ENCODE measurements around the gene PSTK.

Gene PSTK

GRCh38 chr10:123021517-123021916 is 41.3 kb downstream of the PSTK start:
- DNase-seq (no peak), ATAC-seq (no peak)
- no peak overlapping the region for H3K4me3 Mint-ChIP-seq

GRCh38 chr10:123024540-123024939 is 44.3 kb downstream of the PSTK start:
- Mint-ChIP-seq H3K27me3 (no peaks in the 10 kb centered on the region), H3K27ac (no peak overlapping the region), H3K36me3 (ENCODE audit: low read depth) (no peaks in the 10 kb centered on the region), H3K4me1 (no peaks in the 10 kb centered on the region), H3K9me3 (no peaks in the 10 kb centered on the region), H3K4me3 (no peak overlapping the region)
- ATAC-seq (no peak), DNase-seq (no peak)

More at GRCh38 chr10:123021517-123021916, 41.3 kb downstream of the PSTK start:
- H3K4me1 Mint-ChIP-seq: no peaks in the 10 kb centered on the region
- no peak overlapping the region for H3K27ac Mint-ChIP-seq
- H3K36me3 Mint-ChIP-seq (ENCODE audit: low read depth): peaks cover 4% of the 10 kb centered on the region
- no peaks in the 10 kb centered on the region for H3K9me3 Mint-ChIP-seq
- H3K27me3 Mint-ChIP-seq: no peaks in the 10 kb centered on the region

GRCh38 chr10:123026302-123026701 is 46.1 kb downstream of the PSTK start:
- DNase-seq: no peak

GRCh38 chr10:123027861-123028260 is 47.7 kb downstream of the PSTK start:
- no peaks in the 10 kb centered on the region for H3K27me3 Mint-ChIP-seq
- H3K4me1 Mint-ChIP-seq: no peaks in the 10 kb centered on the region
- no peak for DNase-seq
- no peak overlapping the region for H3K27ac Mint-ChIP-seq
- H3K4me3 Mint-ChIP-seq: no peak overlapping the region
- no peak for ATAC-seq
- no peaks in the 10 kb centered on the region for H3K9me3 Mint-ChIP-seq
- no peaks in the 10 kb centered on the region for H3K36me3 Mint-ChIP-seq (ENCODE audit: low read depth)

More at GRCh38 chr10:123026302-123026701, 46.1 kb downstream of the PSTK start:
- Mint-ChIP-seq H3K27ac (no peak overlapping the region), H3K4me1 (no peaks in the 10 kb centered on the region), H3K4me3 (no peak overlapping the region), H3K9me3 (no peaks in the 10 kb centered on the region), H3K36me3 (ENCODE audit: low read depth) (no peaks in the 10 kb centered on the region), H3K27me3 (no peaks in the 10 kb centered on the region)
- ATAC-seq: no peak

GRCh38 chr10:123031124-123031523 is 50.9 kb downstream of the PSTK start:
- Mint-ChIP-seq H3K4me3 (no peak overlapping the region), H3K4me1 (no peaks in the 10 kb centered on the region), H3K27ac (no peak overlapping the region), H3K36me3 (ENCODE audit: low read depth) (peaks cover 4% of the 10 kb centered on the region), H3K9me3 (no peaks in the 10 kb centered on the region), H3K27me3 (no peaks in the 10 kb centered on the region)
- no peak for ATAC-seq
- no peak for DNase-seq

GRCh38 chr10:123034332-123034731 is 54.1 kb downstream of the PSTK start:
- no peaks in the 10 kb centered on the region for H3K9me3 Mint-ChIP-seq
- H3K4me3 Mint-ChIP-seq: no peak overlapping the region

GRCh38 chr10:123035467-123036086 is 55.4 kb downstream of the PSTK start:
- peaks cover 6% of the 10 kb centered on the region for H3K4me1 Mint-ChIP-seq
- H3K9me3 Mint-ChIP-seq: no peaks in the 10 kb centered on the region
- no peaks in the 10 kb centered on the region for H3K27me3 Mint-ChIP-seq
- no peak overlapping the region for H3K27ac Mint-ChIP-seq
- ATAC-seq (no peak), DNase-seq (no peak)
- peaks cover 4% of the 10 kb centered on the region for H3K36me3 Mint-ChIP-seq (ENCODE audit: low read depth)
- H3K4me3 Mint-ChIP-seq: no peak overlapping the region

More at GRCh38 chr10:123034332-123034731, 54.1 kb downstream of the PSTK start:
- Mint-ChIP-seq H3K27me3 (no peaks in the 10 kb centered on the region), H3K27ac (no peak overlapping the region), H3K36me3 (ENCODE audit: low read depth) (peaks cover 4% of the 10 kb centered on the region), H3K4me1 (peaks cover 6% of the 10 kb centered on the region)
- ATAC-seq (no peak), DNase-seq (no peak)

- ATAC-seq: no peak
- DNase-seq: no peak
- H3K36me3 Mint-ChIP-seq (ENCODE audit: low read depth): peaks cover 6% of the 10 kb centered on the region
- no peaks in the 10 kb centered on the region for H3K9me3 Mint-ChIP-seq
- H3K4me1 Mint-ChIP-seq: peaks cover 6% of the 10 kb centered on the region
- no peak overlapping the region for H3K4me3 Mint-ChIP-seq
- H3K27ac Mint-ChIP-seq: no peak overlapping the region
- H3K27me3 Mint-ChIP-seq: no peaks in the 10 kb centered on the region
Measured at GRCh38 chr10:123038782-123039631, 58.8 kb downstream of the PSTK start.

GRCh38 chr10:123039632-123039930 is 59.4 kb downstream of the PSTK start:
- peaks cover 3% of the 10 kb centered on the region for H3K36me3 Mint-ChIP-seq (ENCODE audit: low read depth)
- H3K4me3 Mint-ChIP-seq: no peak overlapping the region
- peaks cover 6% of the 10 kb centered on the region for H3K4me1 Mint-ChIP-seq
- H3K27me3 Mint-ChIP-seq: no peaks in the 10 kb centered on the region
- ATAC-seq (no peak), DNase-seq (no peak)
- no peak overlapping the region for H3K27ac Mint-ChIP-seq
- H3K9me3 Mint-ChIP-seq: no peaks in the 10 kb centered on the region
